Measurements from ENCODE around the gene NT5DC4.
"Not testable (repeated sequence)": the region's sequence is repeated elsewhere in the genome, so short reads cannot be mapped to it uniquely, and the experiment has no call there.

DNA sequence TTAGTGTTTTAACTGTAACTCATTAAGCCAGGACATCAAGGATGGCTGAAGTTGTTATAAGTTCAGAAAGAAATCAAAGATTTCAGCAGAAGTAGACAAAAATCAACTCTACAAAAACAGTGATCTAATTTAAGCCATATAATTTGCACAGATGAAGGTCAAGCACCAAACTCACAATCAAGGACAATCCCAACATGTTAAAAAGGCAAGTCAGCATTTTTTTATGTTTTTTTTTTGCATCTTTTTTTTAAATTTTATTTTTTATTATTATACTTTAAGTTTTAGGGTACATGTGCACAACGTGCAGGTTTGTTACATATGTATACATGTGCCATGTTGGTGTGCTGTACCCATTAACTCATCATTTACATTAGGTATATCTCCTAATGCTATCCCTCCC, 4.7 kb upstream of the NT5DC4 start:
- TF ChIP-seq, protein P1, sequence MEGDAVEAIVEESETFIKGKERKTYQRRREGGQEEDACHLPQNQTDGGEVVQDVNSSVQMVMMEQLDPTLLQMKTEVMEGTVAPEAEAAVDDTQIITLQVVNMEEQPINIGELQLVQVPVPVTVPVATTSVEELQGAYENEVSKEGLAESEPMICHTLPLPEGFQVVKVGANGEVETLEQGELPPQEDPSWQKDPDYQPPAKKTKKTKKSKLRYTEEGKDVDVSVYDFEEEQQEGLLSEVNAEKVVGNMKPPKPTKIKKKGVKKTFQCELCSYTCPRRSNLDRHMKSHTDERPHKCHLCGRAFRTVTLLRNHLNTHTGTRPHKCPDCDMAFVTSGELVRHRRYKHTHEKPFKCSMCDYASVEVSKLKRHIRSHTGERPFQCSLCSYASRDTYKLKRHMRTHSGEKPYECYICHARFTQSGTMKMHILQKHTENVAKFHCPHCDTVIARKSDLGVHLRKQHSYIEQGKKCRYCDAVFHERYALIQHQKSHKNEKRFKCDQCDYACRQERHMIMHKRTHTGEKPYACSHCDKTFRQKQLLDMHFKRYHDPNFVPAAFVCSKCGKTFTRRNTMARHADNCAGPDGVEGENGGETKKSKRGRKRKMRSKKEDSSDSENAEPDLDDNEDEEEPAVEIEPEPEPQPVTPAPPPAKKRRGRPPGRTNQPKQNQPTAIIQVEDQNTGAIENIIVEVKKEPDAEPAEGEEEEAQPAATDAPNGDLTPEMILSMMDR (IDR thresholded peaks at IDR 0.05; ENCODE audit: low read depth, low read length, missing input control): not testable (repeated sequence)
- TF ChIP-seq, protein P2, sequence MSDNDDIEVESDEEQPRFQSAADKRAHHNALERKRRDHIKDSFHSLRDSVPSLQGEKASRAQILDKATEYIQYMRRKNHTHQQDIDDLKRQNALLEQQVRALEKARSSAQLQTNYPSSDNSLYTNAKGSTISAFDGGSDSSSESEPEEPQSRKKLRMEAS (IDR thresholded peaks at IDR 0.05): not testable (repeated sequence)
